HepG2 (cell line): ENCODE measurements around the gene MSTN. TPM values are rescaled to one million over a fixed set of nuclear protein-coding genes. Genes with fewer than 3 reads are reported as not detected.

Experiments
- ATAC-seq: fragments of 200-7000 bp; cut with Tn5 transposase; 3 replicates; pipeline ENCODE4 v1.9.1; 2020; ENCODE audit warnings: mild to moderate bottlenecking, moderate library complexity
- BruUV-seq: library from RNA; stranded (reverse); fragments of 400-500 nt; replicated peaks from 2 replicates; lab custom pipeline; 2021; lab: Mats Ljungman, UMichigan
- CTCF ChIA-PET: fragments of 300-600 bp; formaldehyde crosslinking; extraction: SDS; loops from one replicate; lab custom pipeline; 2021; ENCODE audit warnings: low total read pairs, inconsistent platforms, low intra/inter-chr PET ratio; lab: Yijun Ruan, JAX
- POLR2A ChIA-PET: fragments of 350-600 bp; sonication (Branson Sonifier 250); formaldehyde crosslinking; loops from one replicate; lab custom pipeline; 2020; ENCODE audit warnings: antibody characterized with exemption, inconsistent platforms; lab: Yijun Ruan, JAX
- DNase-seq: peaks from one replicate; pipeline ENCODE4 v3.0.0-alpha.2; 2015; ENCODE audit warnings: low spot score
- FAIRE-seq: peaks from 3 replicates; lab custom pipeline; 2011; peaks lifted over from hg19 to GRCh38; lab: Jason Lieb, UNC
- H2AFZ ChIP-seq: one replicate; pipeline ENCODE4 v1.6.1; 2011; ENCODE audit warnings: low read length, inconsistent platforms
- H3K27ac ChIP-seq: fragments of 300-600 bp; 3 replicates; pipeline ENCODE4 v1.8.0; 2011; ENCODE audit warnings: mixed run types, mild to moderate bottlenecking, mixed read lengths, low read length, inconsistent platforms; ENCODE audit not compliant: insufficient read depth; ENCODE audit errors: extremely low read length
- H3K27me3 ChIP-seq, 2 experiments: fragments of 200-600 bp in 1 of 2; 2 replicates in 1 of 2; 3 replicates in 1 of 2; pipeline versions ENCODE4 v1.6.0 to v1.8.0; 2011; ENCODE audit warnings: low read length in 2 of 2, mild to moderate bottlenecking in 2 of 2, moderate library complexity in 2 of 2, inconsistent platforms in 1 of 2; ENCODE audit not compliant: insufficient read depth in 2 of 2, control insufficient read depth in 1 of 2
- H3K36me3 ChIP-seq, 2 experiments: fragments of 200-600 bp in 1 of 2; replicated peaks in 1 of 2; 2 replicates in 1 of 2; 3 replicates in 1 of 2; pipeline versions ENCODE4 v1.5.1 to v1.8.0; 2011; ENCODE audit warnings: low read length in 2 of 2, inconsistent platforms in 1 of 2; ENCODE audit not compliant: insufficient read depth in 2 of 2, control insufficient read depth in 1 of 2
- H3K4me1 ChIP-seq: 2 replicates; pipeline ENCODE4 v1.5.1; 2012; ENCODE audit warnings: low read length, inconsistent platforms; ENCODE audit not compliant: insufficient read depth
- H3K4me2 ChIP-seq: 2 replicates; pipeline ENCODE4 v1.6.0; 2011; ENCODE audit warnings: low read depth, low read length, inconsistent platforms
- H3K4me3 ChIP-seq, 3 experiments: fragments of 200-600 bp in 1 of 3; sonication (generic), shearing (Covaris generic) in 1 of 3; replicated peaks in 1 of 3; 2 replicates each; pipeline ENCODE4 v1.5.1; 2011 to 2016; ENCODE audit warnings: low read length in 3 of 3, inconsistent platforms in 2 of 3, low read depth in 2 of 3, mild to moderate bottlenecking in 2 of 3, control low read depth in 1 of 3, mixed read lengths in 1 of 3; ENCODE audit not compliant: insufficient read depth in 1 of 3
- H3K79me2 ChIP-seq: one replicate; pipeline ENCODE4 v1.6.1; 2011; ENCODE audit warnings: low read length, inconsistent platforms; ENCODE audit not compliant: insufficient read depth
- H3K9ac ChIP-seq: 2 replicates; pipeline ENCODE4 v1.6.0; 2011; ENCODE audit warnings: mild to moderate bottlenecking, low read depth, low read length, inconsistent platforms; ENCODE audit not compliant: insufficient read depth
- H3K9me3 ChIP-seq: 2 replicates; pipeline ENCODE4 v1.5.1; 2012; ENCODE audit warnings: mild to moderate bottlenecking, low read length
- H4K20me1 ChIP-seq: 2 replicates; pipeline ENCODE4 v1.6.0; 2011; ENCODE audit warnings: inconsistent platforms, mild to moderate bottlenecking, low read length, moderate library complexity; ENCODE audit not compliant: insufficient read depth
- ETS1 ChIP-seq: sonication (generic); formaldehyde crosslinking; IDR thresholded peaks from 2 replicates; pipeline ENCODE4 v1.4.0; 2020; ENCODE audit warnings: missing genetic modification reagents
- GTF3A ChIP-seq: sonication (generic); formaldehyde crosslinking; conservative IDR thresholded peaks from 2 replicates; pipeline ENCODE4 v1.4.0; 2020; ENCODE audit warnings: mild to moderate bottlenecking, missing genetic modification reagents
- HNF1A ChIP-seq, 2 experiments: sonication (generic) in 1 of 2; formaldehyde crosslinking in 1 of 2; IDR thresholded peaks; 2 replicates each; pipeline versions ENCODE4 v1.4.0 to v1.6.1; 2016 to 2020; ENCODE audit warnings: borderline replicate concordance in 1 of 2, low read depth in 1 of 2, mild to moderate bottlenecking in 1 of 2, missing genetic modification reagents in 1 of 2
- MAFK ChIP-seq, 2 experiments: IDR thresholded peaks in 1 of 2; conservative IDR thresholded peaks in 1 of 2; 2 replicates each; pipeline ENCODE4 v1.6.1; 2011; ENCODE audit warnings: improper control_type of control experiment in 2 of 2, low read length in 2 of 2
- NR2F6 ChIP-seq, 2 experiments: IDR thresholded peaks; 2 replicates each; pipeline ENCODE4 v1.6.1; 2016; ENCODE audit warnings: antibody characterized with exemption in 1 of 2, mild to moderate bottlenecking in 1 of 2
- POGZ ChIP-seq: sonication (generic); formaldehyde crosslinking; IDR thresholded peaks from 2 replicates; pipeline ENCODE4 v1.4.0; 2020; ENCODE audit warnings: mild to moderate bottlenecking, missing genetic modification reagents
- PREB ChIP-seq: sonication (generic); formaldehyde crosslinking; IDR thresholded peaks from 2 replicates; pipeline ENCODE4 v1.4.0; 2020; ENCODE audit warnings: missing genetic modification reagents
- TARDBP ChIP-seq: sonication (generic); formaldehyde crosslinking; IDR thresholded peaks from 2 replicates; pipeline ENCODE4 v1.8.0; 2022; ENCODE audit warnings: mild to moderate bottlenecking, missing genetic modification reagents
- ZNF382 ChIP-seq: sonication (generic); formaldehyde crosslinking; IDR thresholded peaks from 2 replicates; pipeline ENCODE4 v1.5.0; 2020; ENCODE audit warnings: missing genetic modification reagents, mild to moderate bottlenecking, borderline replicate concordance
- ZNF564 ChIP-seq: sonication (generic); formaldehyde crosslinking; IDR thresholded peaks from 2 replicates; pipeline ENCODE4 v1.8.1; 2023; ENCODE audit warnings: mild to moderate bottlenecking, missing genetic modification reagents
- ZNF567 ChIP-seq: sonication (generic); formaldehyde crosslinking; IDR thresholded peaks from 2 replicates; pipeline ENCODE4 v1.8.1; 2023; ENCODE audit warnings: mild to moderate bottlenecking, missing genetic modification reagents, borderline replicate concordance
- ZNF850 ChIP-seq: sonication (generic); formaldehyde crosslinking; conservative IDR thresholded peaks from 2 replicates; pipeline ENCODE4 v1.9.0; 2021; ENCODE audit warnings: mild to moderate bottlenecking, missing genetic modification reagents
- WGBS: methylation state at CpG from one replicate; pipeline ENCODE4 v1.1.6; 2017; ENCODE audit warnings: low lambda C conversion rate; 5-methylcytosine and 5-hydroxymethylcytosine counted together
- in situ Hi-C: cut with HindIII; loops from 2 replicates; pipeline ENCODE4 v1.10.0; 2017; ENCODE audit warnings: low pct_unique_long_range_greater_than_20kb; ENCODE audit not compliant: extremely low pct_ligation_motif_present
- intact Hi-C: fragments of 100-400 bp; cut with micrococcal nuclease; formaldehyde crosslinking; loops from one replicate; pipeline ENCODE4 v1.10.0; 2022; ENCODE audit not compliant: unreplicated experiment
- polyA plus RNA-seq, 8 experiments: library from polyadenylated mRNA; depleted of rRNA in 3 of 8; stranded (reverse) in 7 of 8; unstranded in 1 of 8; fragments of >200 nt; fragmentation: Illumina TruSeq in 4 of 8; extraction: Trizol in 4 of 8; gene quantifications; 2 replicates each; pipeline versions ENCODE4 v1.2.1 to v1.2.3, GENCODE V29; 2011 to 2016; ENCODE audit warnings: low read depth in 4 of 8, missing spikeins in 1 of 8, mixed read lengths in 1 of 8; ENCODE audit not compliant: insufficient read depth in 1 of 8
- total RNA-seq, 5 experiments: library from RNA; depleted of rRNA; stranded (reverse); fragments of >200 nt; fragmentation: Illumina TruSeq; extraction: Trizol; gene quantifications; 2 replicates each; pipeline ENCODE4 v1.2.3, GENCODE V29; 2016; ENCODE audit warnings: low read depth in 1 of 5

The MSTN gene
- total and polyA plus RNA-seq, 2 of the 13 experiments (the other 11 are each of a cell fraction or from before 2014, with no cell fraction given), result 0.04 TPM; not detected in 1

GRCh38 chr2:190050001-190050400, 12.5 kb downstream of the MSTN start:
- Histone ChIP-seq H3K9ac (no peak overlapping the region), H3K27me3 (peaks cover 3 to 19% of the 10 kb centered on the region in 2 experiments; a peak in 2 of 5 replicates), H2AFZ (no peak overlapping the region), H4K20me1 (no peaks in the 10 kb centered on the region), H3K79me2 (no peaks in the 10 kb centered on the region), H3K27ac (no peak overlapping the region), H3K4me1 (no peaks in the 10 kb centered on the region), H3K9me3 (no peaks in the 10 kb centered on the region), H3K36me3 (no peaks in the 10 kb centered on the region), H3K4me3 (no peak overlapping the region), H3K4me2 (no peak overlapping the region)
- ChIA-PET POLR2A (no interaction called here), CTCF (no interaction called here)
- FAIRE-seq (no peak), DNase-seq (no peak), ATAC-seq (no peak)
- BruUV-seq, result no TSS peak
- TF ChIP-seq ETS1 (CRISPR knock-in tag), result no peak
- in situ Hi-C loops (loop anchor here (25.0 kb wide), 1 partner anchor 388 kb away; the partner anchor contains the start of genes ANKAR and ASNSD1), intact Hi-C loops (no loop called here)

GRCh38 chr2:190044866-190045265, 17.7 kb downstream of the MSTN start:
- in situ Hi-C loops, result no loop called here
- ChIA-PET POLR2A (no interaction called here), CTCF (no interaction called here)
- 21% methylated on average over 2 of the region's 2 CpGs for WGBS
- ATAC-seq (no peak; the same call in 2 of the 3 replicates), FAIRE-seq (no peak), DNase-seq (no peak)
- Histone ChIP-seq H4K20me1 (no peaks in the 10 kb centered on the region), H3K4me1 (no peaks in the 10 kb centered on the region), H3K9me3 (no peaks in the 10 kb centered on the region), H3K9ac (no peak overlapping the region), H3K27me3 (peaks cover 1 to 28% of the 10 kb centered on the region in 2 experiments; a peak in 3 of 5 replicates), H3K4me2 (no peak overlapping the region), H3K27ac (no peak overlapping the region), H3K36me3 (no peaks in the 10 kb centered on the region), H2AFZ (no peak overlapping the region), H3K79me2 (no peaks in the 10 kb centered on the region), H3K4me3 (no peak overlapping the region)
- intact Hi-C loops, result no loop called here
- no TSS peak for BruUV-seq
- TF ChIP-seq NR2F6 (IDR thresholded peaks at IDR 0.05), result no peak
- no peak for TF ChIP-seq NR2F6 (CRISPR knock-in tag; IDR thresholded peaks at IDR 0.05)
- TF ChIP-seq ZNF567 (CRISPR knock-in tag), result no peak
- no peak for TF ChIP-seq ZNF850 (CRISPR knock-in tag)
- no peak for TF ChIP-seq HNF1A (IDR thresholded peaks at IDR 0.05; ENCODE audit: low read depth)
- no peak for TF ChIP-seq HNF1A (CRISPR knock-in tag; IDR thresholded peaks at IDR 0.05; ENCODE audit: borderline replicate concordance)
- no peak for TF ChIP-seq ZNF564 (CRISPR knock-in tag)
- no peak for TF ChIP-seq GTF3A (CRISPR knock-in tag)
- no peak for TF ChIP-seq TARDBP
- no peak for TF ChIP-seq POGZ
- TF ChIP-seq ZNF382 (CRISPR knock-in tag), result no peak
- no peak for TF ChIP-seq MAFK (conservative IDR thresholded peaks at IDR 0.05 in 1 of 2, IDR thresholded peaks at IDR 0.05 in 1 of 2; ENCODE audit: low read length in 2 of 2)
- TF ChIP-seq PREB (CRISPR knock-in tag), result no peak
